ENCODE data around the gene TMEM117.

DNA sequence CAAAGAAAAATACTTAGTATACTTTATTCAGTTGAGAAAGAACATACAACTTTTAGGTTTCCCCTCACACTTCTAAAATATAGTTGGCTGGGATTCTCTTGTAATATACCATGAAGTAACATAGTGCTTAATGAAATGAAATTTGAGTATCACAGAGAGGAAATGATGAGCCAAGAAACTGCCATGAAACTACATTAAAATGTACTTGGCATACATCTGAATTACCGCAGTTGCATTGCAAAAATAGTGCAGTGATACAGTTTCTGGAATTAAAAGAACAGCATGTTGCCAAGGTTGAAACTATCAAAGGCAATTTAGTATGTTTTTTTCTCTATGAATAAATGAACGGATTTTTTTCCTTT lies 389.2 kb downstream of the TMEM117 start:
- no peak for TF ChIP-seq EZH2 (IDR thresholded peaks at IDR 0.05; ENCODE audit: borderline replicate concordance, insufficient read depth, low read depth, low read length, poor library complexity, severe bottlenecking)
- TF ChIP-seq CTCF (IDR thresholded peaks at IDR 0.05) = no peak

Measured in B cell (primary cell).